ENCODE measurements around the gene TMEM214. TPM values are rescaled to one million over a fixed set of nuclear protein-coding genes. Genes with fewer than 3 reads are reported as not detected.

Gene TMEM214
- total RNA-seq, 1 experiment from 2014 or later: 55.3 TPM

DNA sequence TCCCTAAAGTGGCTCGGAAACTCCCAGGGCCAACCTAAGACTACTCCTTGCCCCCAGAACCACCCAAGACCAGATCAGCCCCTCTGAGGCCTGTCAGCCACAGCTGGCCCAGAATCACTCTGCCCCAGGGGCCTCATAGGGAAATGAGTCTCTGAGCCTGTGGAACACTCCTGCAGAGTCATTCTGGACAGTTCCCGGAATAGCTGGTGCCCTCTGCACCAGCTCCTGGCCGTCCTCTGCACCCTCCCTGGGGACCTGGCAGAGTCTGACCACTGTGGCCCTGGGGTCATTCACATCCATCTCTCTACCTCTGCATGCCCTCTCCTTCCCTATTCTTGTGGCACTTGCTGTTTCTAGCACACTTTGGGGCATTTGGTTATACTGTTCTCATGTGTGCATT lies 14.6 kb upstream of the TMEM214 start:
- no peak overlapping the region for H2BK120ac ChIP-seq (ENCODE audit: low read depth, low read length, poor library complexity, severe bottlenecking)
- H4K20me1 ChIP-seq (ENCODE audit: control insufficient read depth, insufficient read depth, insufficient read length): no peaks in the 10 kb centered on the region

More for the DNA sequence above, 14.6 kb upstream of the TMEM214 start:
- no peak overlapping the region for H4K5ac ChIP-seq (ENCODE audit: insufficient read length, low read depth, low read length)
- Mint-ChIP-seq H3K27ac (no peak overlapping the region), H3K4me1 (peaks cover 7 to 13% of the 10 kb centered on the region in 2 experiments), H3K4me3 (no peak overlapping the region; a peak in 1 of 5 replicates), H3K36me3 (ENCODE audit: insufficient read depth in 1 of 3, low read depth in 3 of 3) (peaks cover 7 to 24% (median 22%) of the 10 kb centered on the region in 3 experiments), H3K27me3 (ENCODE audit: low read depth) (peaks cover 5% of the 10 kb centered on the region; the same call in 1 of the 2 replicates), H3K9me3 (peaks cover 3 to 11% of the 10 kb centered on the region in 2 experiments; a peak in 4 of 5 replicates)
- no peak overlapping the region for H2BK20ac ChIP-seq (ENCODE audit: low read depth, low read length, poor library complexity, severe bottlenecking)
- H2BK12ac ChIP-seq (ENCODE audit: insufficient read length, low read depth, low read length): no peak overlapping the region
- no peaks in the 10 kb centered on the region for H3K23me2 ChIP-seq (ENCODE audit: insufficient read length, low read depth, low read length, poor library complexity, severe bottlenecking)
- H3K4me2 ChIP-seq (ENCODE audit: insufficient read depth, insufficient read length, low read length): no peak overlapping the region
- no peaks in the 10 kb centered on the region for H3K79me2 ChIP-seq (ENCODE audit: insufficient read depth, low read length)
- H3K56ac ChIP-seq (ENCODE audit: insufficient read length, low read depth, low read length): no peak overlapping the region
- peaks cover 4% of the 10 kb centered on the region; the same call in 1 of the 2 replicates for H3K4me1 ChIP-seq (ENCODE audit: insufficient read depth, low read length)
- H3K14ac ChIP-seq (ENCODE audit: insufficient read depth, low read length): no peak overlapping the region
- H2BK15ac ChIP-seq (ENCODE audit: low read depth, low read length): no peak overlapping the region
- no peak overlapping the region for H3K27ac ChIP-seq (ENCODE audit: insufficient read length, low read depth, low read length)
- no peak overlapping the region for H2AK5ac ChIP-seq (ENCODE audit: insufficient read length, low read length)
- H3K9me3 ChIP-seq (ENCODE audit: control insufficient read depth, low read depth, low read length): peaks cover 9% of the 10 kb centered on the region
- H3K18ac ChIP-seq (ENCODE audit: insufficient read length, low read depth, low read length): no peak overlapping the region
- H4K8ac ChIP-seq (replicated peaks; ENCODE audit: insufficient read length, low read depth, low read length): no peak overlapping the region
- WGBS (ENCODE audit: extremely low coverage, insufficient read length, low lambda C conversion rate): no CpG with 5 or more reads among the region's 3 CpGs
- no peak overlapping the region for H3K23ac ChIP-seq (ENCODE audit: insufficient read length, low read depth, low read length)
- no peak overlapping the region for H4K91ac ChIP-seq (ENCODE audit: insufficient read length, low read depth, low read length)
- TF ChIP-seq, protein P1, sequence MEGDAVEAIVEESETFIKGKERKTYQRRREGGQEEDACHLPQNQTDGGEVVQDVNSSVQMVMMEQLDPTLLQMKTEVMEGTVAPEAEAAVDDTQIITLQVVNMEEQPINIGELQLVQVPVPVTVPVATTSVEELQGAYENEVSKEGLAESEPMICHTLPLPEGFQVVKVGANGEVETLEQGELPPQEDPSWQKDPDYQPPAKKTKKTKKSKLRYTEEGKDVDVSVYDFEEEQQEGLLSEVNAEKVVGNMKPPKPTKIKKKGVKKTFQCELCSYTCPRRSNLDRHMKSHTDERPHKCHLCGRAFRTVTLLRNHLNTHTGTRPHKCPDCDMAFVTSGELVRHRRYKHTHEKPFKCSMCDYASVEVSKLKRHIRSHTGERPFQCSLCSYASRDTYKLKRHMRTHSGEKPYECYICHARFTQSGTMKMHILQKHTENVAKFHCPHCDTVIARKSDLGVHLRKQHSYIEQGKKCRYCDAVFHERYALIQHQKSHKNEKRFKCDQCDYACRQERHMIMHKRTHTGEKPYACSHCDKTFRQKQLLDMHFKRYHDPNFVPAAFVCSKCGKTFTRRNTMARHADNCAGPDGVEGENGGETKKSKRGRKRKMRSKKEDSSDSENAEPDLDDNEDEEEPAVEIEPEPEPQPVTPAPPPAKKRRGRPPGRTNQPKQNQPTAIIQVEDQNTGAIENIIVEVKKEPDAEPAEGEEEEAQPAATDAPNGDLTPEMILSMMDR (conservative IDR thresholded peaks at IDR 0.05): no peak
- no peak overlapping the region for H2BK5ac ChIP-seq (ENCODE audit: insufficient read length, low read length)
- H3K79me1 ChIP-seq (ENCODE audit: insufficient read depth, low read depth, low read length, poor library complexity, severe bottlenecking): no peaks in the 10 kb centered on the region
- no peak overlapping the region for H3K9ac ChIP-seq (ENCODE audit: extremely low read depth, insufficient read length, low read length)
- no peak overlapping the region for H3T11ph ChIP-seq (ENCODE audit: low read length)
- no peaks in the 10 kb centered on the region; the same call in 1 of the 2 replicates for H3K27me3 ChIP-seq (ENCODE audit: insufficient read depth, low read length)
- H2AFZ ChIP-seq (ENCODE audit: low read length): no peak overlapping the region
- DNase-seq: no peak
- no peak overlapping the region for H3K4ac ChIP-seq (ENCODE audit: low read depth, low read length)
